Measurements from ENCODE around the gene WDR54. TPM values are rescaled to one million over a fixed set of nuclear protein-coding genes. Genes with fewer than 3 reads are reported as not detected.

Gene WDR54
- 51.6 and 103 TPM in 2 replicates for total RNA-seq

GRCh38 chr2:74421221-74421870 is at the start of gene WDR54, which contains the start of gene C2orf81:
Gene WDR54 (plus strand): TSS chr2:74421730. CDS start chr2:74422154, 424 bp downstream.
Gene C2orf81 (minus strand): TSS chr2:74421619. CDS start chr2:74421560, 59 bp downstream.

GRCh38 chr2:74379851-74380789 is 41.4 kb upstream of the WDR54 start, which contains the start of gene DCTN1:
Gene DCTN1 (minus strand): TSS chr2:74380311. CDS start chr2:74380037, 274 bp downstream.

GRCh38 chr2:74441690-74442482 is 20.4 kb downstream of the WDR54 start, which contains the start of gene RTKN:
Gene RTKN (minus strand): TSS chr2:74441937. CDS start chr2:74441816, 121 bp downstream.

GRCh38 chr2:74454654-74455511 is 33.4 kb downstream of the WDR54 start, which contains the start of gene INO80B:
Gene INO80B (plus strand): TSS chr2:74455087. CDS start chr2:74455117, 30 bp downstream.

GRCh38 chr2:74458132-74458937 is 36.8 kb downstream of the WDR54 start, which contains the start of gene WBP1:
Gene WBP1 (plus strand): TSS chr2:74458438. CDS start chr2:74458603, 165 bp downstream.

GRCh38 chr2:74472086-74472944 is 50.8 kb downstream of the WDR54 start, which contains the start of gene MRPL53:
Gene MRPL53 (minus strand): TSS chr2:74472680. CDS start chr2:74472660, 20 bp downstream.

Other genes with a start within 250 kb of the WDR54 start
- 87.8 and 101 TPM in 2 replicates for gene MOB1A, start 242.9 kb upstream of the WDR54 start, total RNA-seq
- 179 and 270 TPM in 2 replicates for gene MTHFD2, start 223.1 kb upstream of the WDR54 start, total RNA-seq
- 0.25 and 0.44 TPM in 2 replicates for gene SLC4A5, start 78.3 kb upstream of the WDR54 start, total RNA-seq
- 196 and 294 TPM in 2 replicates for gene DCTN1, start 41.4 kb upstream of the WDR54 start, total RNA-seq
- 1.00 and 1.4 TPM in 2 replicates for gene C2orf81, start 111 bp upstream of the WDR54 start, total RNA-seq
- 12.9 and 14.6 TPM in 2 replicates for gene RTKN, start 20.2 kb downstream of the WDR54 start, total RNA-seq
- gene INO80B, start 33.4 kb downstream of the WDR54 start, total RNA-seq: 10.7 and 15.2 TPM in 2 replicates
- gene WBP1, start 36.7 kb downstream of the WDR54 start, total RNA-seq: 20.9 and 41.9 TPM in 2 replicates
- gene MOGS, start 43.7 kb downstream of the WDR54 start, total RNA-seq: 68.3 and 86.0 TPM in 2 replicates
- gene MRPL53, start 51.0 kb downstream of the WDR54 start, total RNA-seq: 26.2 and 35.7 TPM in 2 replicates
- 23.0 and 24.2 TPM in 2 replicates for gene CCDC142, start 61.3 kb downstream of the WDR54 start, total RNA-seq
- gene TTC31, start 61.4 kb downstream of the WDR54 start, total RNA-seq: 24.4 and 26.9 TPM in 2 replicates
- 1.4 and 2.0 TPM in 2 replicates for gene LBX2, start 77.9 kb downstream of the WDR54 start, total RNA-seq
- gene PCGF1, start 86.0 kb downstream of the WDR54 start, total RNA-seq: 27.1 and 29.6 TPM in 2 replicates
- not detected in 2 replicates for gene TLX2, start 92.7 kb downstream of the WDR54 start, total RNA-seq
- gene DQX1, start 104.5 kb downstream of the WDR54 start, total RNA-seq: 0.11 and 0.12 TPM in 2 replicates
- gene AUP1, start 108.0 kb downstream of the WDR54 start, total RNA-seq: 78.6 and 82.2 TPM in 2 replicates
- gene HTRA2, start 108.2 kb downstream of the WDR54 start, total RNA-seq: 43.6 and 51.2 TPM in 2 replicates
- gene LOXL3, start 132.2 kb downstream of the WDR54 start, total RNA-seq: 12.1 and 28.0 TPM in 2 replicates
- 24.6 and 35.0 TPM in 2 replicates for gene DOK1, start 133.0 kb downstream of the WDR54 start, total RNA-seq
- gene M1AP, start 226.6 kb downstream of the WDR54 start, total RNA-seq: under 0.01 and 0.12 TPM in 2 replicates
- 10.0 and 12.4 TPM in 2 replicates for gene SEMA4F, start 232.5 kb downstream of the WDR54 start, total RNA-seq